IMR-90 (cell line): ENCODE results near the gene CKAP5. TPM values are rescaled to one million over a fixed set of nuclear protein-coding genes. Genes with fewer than 3 reads are reported as not detected.

Experiments
- ATAC-seq: fragments of 200-7000 bp; cut with Tn5 transposase; 2 replicates; pipeline ENCODE4 v1.9.1; 2020; ENCODE audit warnings: low read depth, mild to moderate bottlenecking, moderate library complexity
- BruUV-seq: library from RNA; stranded (reverse); fragments of 400-500 nt; replicated peaks from 2 replicates; lab custom pipeline; 2021; lab: Mats Ljungman, UMichigan
- CTCF ChIA-PET: fragments of 300-600 bp; formaldehyde crosslinking; extraction: SDS; loops from one replicate; lab custom pipeline; 2021; ENCODE audit warnings: antibody characterized with exemption; lab: Yijun Ruan, JAX
- POLR2A ChIA-PET: fragments of 300-600 bp; sonication (Branson Sonifier 250); formaldehyde crosslinking; loops from one replicate; lab custom pipeline; 2022; ENCODE audit warnings: antibody characterized with exemption; ENCODE audit not compliant: unreplicated experiment; lab: Charles Lee
- DNase-seq: peaks from one replicate; pipeline ENCODE4 v3.0.0; 2013
- H2AFZ ChIP-seq: replicated peaks from 2 replicates; pipeline ENCODE3; 2013; ENCODE audit warnings: low read length, mild to moderate bottlenecking; ENCODE audit not compliant: poor library complexity
- H2AK5ac ChIP-seq: 2 replicates; pipeline ENCODE4 v1.6.1; 2013; ENCODE audit warnings: low read depth, low read length, inconsistent platforms
- H2AK9ac ChIP-seq: replicated peaks from 2 replicates; pipeline ENCODE3; 2013; ENCODE audit warnings: mild to moderate bottlenecking, low read depth, low read length, moderate library complexity; ENCODE audit not compliant: poor library complexity
- H2BK120ac ChIP-seq: 2 replicates; pipeline ENCODE4 v1.6.1; 2013; ENCODE audit warnings: low read depth, low read length, inconsistent platforms
- H2BK15ac ChIP-seq: 3 replicates; pipeline ENCODE4 v1.6.1; 2013; ENCODE audit warnings: low read depth, low read length, inconsistent platforms
- H2BK20ac ChIP-seq: 2 replicates; pipeline ENCODE4 v1.6.1; 2013; ENCODE audit warnings: low read depth, mild to moderate bottlenecking, inconsistent platforms, low read length, moderate library complexity
- H2BK5ac ChIP-seq: 2 replicates; pipeline ENCODE4 v1.6.1; 2013; ENCODE audit warnings: mild to moderate bottlenecking, low read depth, low read length, inconsistent platforms; ENCODE audit not compliant: poor library complexity, severe bottlenecking
- H3K14ac ChIP-seq: replicated peaks from 2 replicates; pipeline ENCODE4 v1.6.1; 2013; ENCODE audit warnings: low read depth, low read length, inconsistent platforms
- H3K18ac ChIP-seq: 2 replicates; pipeline ENCODE4 v1.6.1; 2013; ENCODE audit warnings: low read depth, low read length, control low read depth
- H3K23ac ChIP-seq: 2 replicates; pipeline ENCODE4 v1.6.1; 2013; ENCODE audit warnings: low read depth, low read length, inconsistent platforms
- H3K27ac ChIP-seq: 2 replicates; pipeline ENCODE4 v1.5.1; 2013; ENCODE audit warnings: mild to moderate bottlenecking, control low read depth, low read length; ENCODE audit not compliant: insufficient read depth
- H3K27me3 ChIP-seq: 2 replicates; pipeline ENCODE4 v1.6.1; 2013; ENCODE audit warnings: low read length; ENCODE audit not compliant: control insufficient read depth, insufficient read depth
- H3K36me3 ChIP-seq: 2 replicates; pipeline ENCODE4 v1.6.1; 2013; ENCODE audit warnings: low read length, mixed read lengths; ENCODE audit not compliant: control insufficient read depth, insufficient read depth
- H3K4ac ChIP-seq: 2 replicates; pipeline ENCODE4 v1.6.1; 2013; ENCODE audit warnings: low read depth, low read length, inconsistent platforms
- H3K4me1 ChIP-seq: 2 replicates; pipeline ENCODE4 v1.6.1; 2013; ENCODE audit warnings: low read length, mixed read lengths; ENCODE audit not compliant: control insufficient read depth, insufficient read depth
- H3K4me2 ChIP-seq: 2 replicates; pipeline ENCODE4 v1.6.1; 2013; ENCODE audit warnings: low read depth, mild to moderate bottlenecking, control low read depth, low read length, moderate library complexity
- H3K4me3 ChIP-seq: 2 replicates; pipeline ENCODE4 v1.5.1; 2013; ENCODE audit warnings: low read depth, mild to moderate bottlenecking, control low read depth, low read length, moderate library complexity; ENCODE audit not compliant: insufficient read depth
- H3K56ac ChIP-seq: 2 replicates; pipeline ENCODE4 v1.6.1; 2013; ENCODE audit warnings: low read length, inconsistent platforms; ENCODE audit not compliant: insufficient read depth; ENCODE audit errors: extremely low read depth
- H3K79me1 ChIP-seq, 2 experiments: 2 replicates each; pipeline ENCODE4 v1.6.1; 2013; ENCODE audit warnings: low read length in 2 of 2, inconsistent platforms in 1 of 2, low read depth in 1 of 2
- H3K9ac ChIP-seq: 2 replicates; pipeline ENCODE4 v1.6.1; 2013; ENCODE audit warnings: low read depth, low read length, control low read depth
- H3K9me1 ChIP-seq: 2 replicates; pipeline ENCODE4 v1.6.1; 2013; ENCODE audit warnings: low read length, inconsistent platforms; ENCODE audit not compliant: insufficient read depth
- H3K9me3 ChIP-seq: 2 replicates; pipeline ENCODE4 v1.6.1; 2013; ENCODE audit warnings: low read length; ENCODE audit not compliant: control insufficient read depth, insufficient read depth
- H4K20me1 ChIP-seq: 2 replicates; pipeline ENCODE4 v1.6.1; 2013; ENCODE audit warnings: low read length, inconsistent platforms; ENCODE audit not compliant: insufficient read depth
- H4K5ac ChIP-seq: 2 replicates; pipeline ENCODE4 v1.6.1; 2013; ENCODE audit warnings: mild to moderate bottlenecking, low read depth, low read length, control low read depth
- H4K8ac ChIP-seq, 2 experiments: 2 replicates each; pipeline ENCODE4 v1.6.1; 2013; ENCODE audit warnings: low read depth in 2 of 2, low read length in 2 of 2, control low read depth in 1 of 2, inconsistent platforms in 1 of 2
- H4K91ac ChIP-seq: 2 replicates; pipeline ENCODE4 v1.6.1; 2013; ENCODE audit warnings: low read depth, low read length, inconsistent platforms; ENCODE audit not compliant: insufficient read depth
- CHD1 ChIP-seq: IDR thresholded peaks from 2 replicates; pipeline ENCODE4 v1.6.1; 2012; ENCODE audit warnings: low read depth, low read length, improper control_type of control experiment
- RAD21 ChIP-seq: IDR thresholded peaks from 2 replicates; pipeline ENCODE4 v1.6.1; 2012; ENCODE audit warnings: low read length, improper control_type of control experiment
- WGBS, 2 experiments: methylation state at CpG; one replicate each; pipeline versions ENCODE4 v1.1.5 to v1.1.7; 2013; ENCODE audit warnings: missing lambda C conversion rate in 2 of 2; ENCODE audit not compliant: insufficient read length in 1 of 2; ENCODE audit errors: extremely low coverage in 2 of 2; 5-methylcytosine and 5-hydroxymethylcytosine counted together
- dilution Hi-C: fragments of 300-500 bp; cut with HindIII; formaldehyde crosslinking; loops from one replicate; pipeline ENCODE4 v1.14.3; 2018; ENCODE audit warnings: low sequenced_read_pairs; ENCODE audit not compliant: unreplicated experiment
- in situ Hi-C: fragments of 300-500 bp; cut with MboI; formaldehyde crosslinking; loops from 3 replicates; pipeline ENCODE4 v1.14.3; 2019; ENCODE audit warnings: low sequenced_read_pairs, inconsistent platforms, mixed read lengths
- intact Hi-C: fragments of 100-400 bp; cut with micrococcal nuclease; formaldehyde crosslinking; loops from 2 replicates; pipeline ENCODE4 v1.10.0; 2022
- polyA plus RNA-seq, 3 experiments: library from polyadenylated mRNA; depleted of rRNA; stranded (reverse); fragments of >200 nt; gene quantifications; 2 replicates each; pipeline ENCODE4 v1.2.3, GENCODE V29; 2012; ENCODE audit warnings: low replicate concordance in 1 of 3
- total RNA-seq: library from RNA; depleted of rRNA; stranded (reverse); fragments of >200 nt; gene quantifications from 2 replicates; pipeline ENCODE4 v1.2.3, GENCODE V29; 2012
- TF ChIP-seq, protein P1 (sequence below): conservative IDR thresholded peaks from 2 replicates; pipeline ENCODE4 v1.5.1; 2012; ENCODE audit warnings: mild to moderate bottlenecking, low read depth, low read length, improper control_type of control experiment

The CKAP5 gene
- total and polyA plus RNA-seq, 2 of the 4 experiments (the other 2 are of a cell fraction), result 59.5 to 79.2 TPM

GRCh38 chr11:46726206-46726862 is 119.7 kb downstream of the CKAP5 start:
- Histone ChIP-seq H2AK9ac (peak overlapping the region; percentile 28), H3K4me1 (no peaks in the 10 kb centered on the region), H3K18ac (no peak overlapping the region), H3K56ac (no peak overlapping the region), H4K20me1 (no peaks in the 10 kb centered on the region), H3K23ac (no peak overlapping the region), H3K14ac (no peak overlapping the region), H3K36me3 (no peaks in the 10 kb centered on the region), H3K9me1 (0 out of 2 replicates have a peak, but pooled peaks cover 3% of the 10 kb centered on the region), H2BK20ac (no peak overlapping the region), H3K9ac (no peak overlapping the region), H3K79me1 (no peaks in the 10 kb centered on the region), H3K9me3 (no peaks in the 10 kb centered on the region), H4K91ac (no peak overlapping the region), H3K27me3 (no peaks in the 10 kb centered on the region), H4K8ac (no peak overlapping the region), H4K5ac (no peak overlapping the region), H2BK5ac (no peak overlapping the region), H2BK120ac (no peak overlapping the region), H2AFZ (no peak overlapping the region), H3K4me3 (no peak overlapping the region), H3K4ac (no peak overlapping the region), H3K4me2 (no peak overlapping the region), H2BK15ac (no peak overlapping the region), H2AK5ac (no peak overlapping the region), H3K27ac (no peak overlapping the region)
- intact Hi-C loops, result no loop called here
- no TSS peak for BruUV-seq
- CTCF ChIA-PET, result interaction anchor here (0.6 kb wide), 1 partner anchor 21 kb away, joined by 4 read pairs; no protein-coding TSS in a partner anchor
- ATAC-seq, result no peak
- POLR2A ChIA-PET, result no interaction called here
- no peak for DNase-seq
- TF ChIP-seq, protein P1, sequence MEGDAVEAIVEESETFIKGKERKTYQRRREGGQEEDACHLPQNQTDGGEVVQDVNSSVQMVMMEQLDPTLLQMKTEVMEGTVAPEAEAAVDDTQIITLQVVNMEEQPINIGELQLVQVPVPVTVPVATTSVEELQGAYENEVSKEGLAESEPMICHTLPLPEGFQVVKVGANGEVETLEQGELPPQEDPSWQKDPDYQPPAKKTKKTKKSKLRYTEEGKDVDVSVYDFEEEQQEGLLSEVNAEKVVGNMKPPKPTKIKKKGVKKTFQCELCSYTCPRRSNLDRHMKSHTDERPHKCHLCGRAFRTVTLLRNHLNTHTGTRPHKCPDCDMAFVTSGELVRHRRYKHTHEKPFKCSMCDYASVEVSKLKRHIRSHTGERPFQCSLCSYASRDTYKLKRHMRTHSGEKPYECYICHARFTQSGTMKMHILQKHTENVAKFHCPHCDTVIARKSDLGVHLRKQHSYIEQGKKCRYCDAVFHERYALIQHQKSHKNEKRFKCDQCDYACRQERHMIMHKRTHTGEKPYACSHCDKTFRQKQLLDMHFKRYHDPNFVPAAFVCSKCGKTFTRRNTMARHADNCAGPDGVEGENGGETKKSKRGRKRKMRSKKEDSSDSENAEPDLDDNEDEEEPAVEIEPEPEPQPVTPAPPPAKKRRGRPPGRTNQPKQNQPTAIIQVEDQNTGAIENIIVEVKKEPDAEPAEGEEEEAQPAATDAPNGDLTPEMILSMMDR, result no peak
- TF ChIP-seq CHD1 (no peak), RAD21 (no peak)
- dilution Hi-C loops, result no loop called here
- 94% methylated on average over 13 of the region's 26 CpGs; no CpG with 5 or more reads in 1 of the 2 experiments for WGBS, 2 experiments
- in situ Hi-C loops, result no loop called here
